ENCODE results near the gene REPIN1. TPM values are rescaled to one million over a fixed set of nuclear protein-coding genes. Genes with fewer than 3 reads are reported as not detected.

REPIN1 gene
- total and polyA plus RNA-seq, 4 donors, result 17.1 to 118 (median 55.1) TPM

- 96% methylated on average over 7 of the region's 7 CpGs for WGBS
- H3K4me1 ChIP-seq (ENCODE audit: control insufficient read depth in 4 of 4, insufficient read depth in 4 of 4, low read length in 3 of 4), result peaks cover 6 to 25% (median 15%) of the 10 kb centered on the region in 4 donors
- no peak for TF ChIP-seq RAD21 (IDR thresholded peaks at IDR 0.05)
- no peak for TF ChIP-seq RXRA (IDR thresholded peaks at IDR 0.05)
- TF ChIP-seq NR2F2 (IDR thresholded peaks at IDR 0.05), result no peak
- no peak for TF ChIP-seq ZBTB33 (IDR thresholded peaks at IDR 0.05)
- TF ChIP-seq REST (IDR thresholded peaks at IDR 0.05), result no peak
- no peak for TF ChIP-seq JUND (IDR thresholded peaks at IDR 0.05)
- no peak for TF ChIP-seq YY1 (IDR thresholded peaks at IDR 0.05)
- no peak for TF ChIP-seq HNF4G (IDR thresholded peaks at IDR 0.05)
- no peak for TF ChIP-seq SP1 (IDR thresholded peaks at IDR 0.05)
- H3K9me3 ChIP-seq (ENCODE audit: control insufficient read depth in 4 of 4, low read length in 3 of 4), result no peaks in the 10 kb centered on the region
- no peak for DNase-seq (ENCODE audit: low spot score)
- no peaks in the 10 kb centered on the region for H3K27me3 ChIP-seq (ENCODE audit: control insufficient read depth in 4 of 4, insufficient read depth in 4 of 4, low read length in 3 of 4)
- no peak overlapping the region for H3K9ac ChIP-seq (ENCODE audit: low read depth in 1 of 2, low read length in 2 of 2)
- peaks cover 0 to 4% (median 0%) of the 10 kb centered on the region in 4 donors for H3K36me3 ChIP-seq (ENCODE audit: control insufficient read depth in 4 of 4, insufficient read depth in 3 of 4, low read depth in 1 of 4, low read length in 3 of 4)
- no peak overlapping the region for H3K27ac ChIP-seq (ENCODE audit: low read depth in 1 of 2, low read length in 2 of 2)
- no peak overlapping the region for H3K4me3 ChIP-seq (ENCODE audit: low read depth in 1 of 3, low read length in 3 of 3)
These were observed 33.4 kb downstream of the REPIN1 start for GRCh38 chr7:150401861-150402631.

- no peaks in the 10 kb centered on the region for H3K36me3 ChIP-seq (ENCODE audit: control insufficient read depth in 4 of 4, insufficient read depth in 3 of 4, low read depth in 1 of 4, low read length in 3 of 4)
- peaks cover 7 to 27% (median 16%) of the 10 kb centered on the region in 4 donors for H3K4me1 ChIP-seq (ENCODE audit: control insufficient read depth in 4 of 4, insufficient read depth in 4 of 4, low read length in 3 of 4)
- no peaks in the 10 kb centered on the region for H3K9me3 ChIP-seq (ENCODE audit: control insufficient read depth in 4 of 4, low read length in 3 of 4)
- H3K27me3 ChIP-seq (ENCODE audit: control insufficient read depth in 4 of 4, insufficient read depth in 4 of 4, low read length in 3 of 4), result no peaks in the 10 kb centered on the region
- H3K9ac ChIP-seq (ENCODE audit: low read depth in 1 of 2, low read length in 2 of 2), result no peak overlapping the region
- no peak for DNase-seq (ENCODE audit: low spot score)
- no peak overlapping the region for H3K4me3 ChIP-seq (ENCODE audit: low read depth in 1 of 3, low read length in 3 of 3)
- 84% methylated on average over 13 of the region's 13 CpGs for WGBS
- TF ChIP-seq JUND (IDR thresholded peaks at IDR 0.05), result no peak
- no peak for TF ChIP-seq YY1 (IDR thresholded peaks at IDR 0.05)
- TF ChIP-seq SP1 (IDR thresholded peaks at IDR 0.05), result no peak
- TF ChIP-seq HNF4A (conservative IDR thresholded peaks at IDR 0.05), result peak in 1 of 2 donors; percentile 19
- no peak overlapping the region for H3K27ac ChIP-seq (ENCODE audit: low read depth in 1 of 2, low read length in 2 of 2)
These were observed 34.2 kb downstream of the REPIN1 start for GRCh38 chr7:150402671-150403321.
